WTC11 (cell line): Measurements from ENCODE around the gene HEBP1. TPM values are rescaled to one million over a fixed set of nuclear protein-coding genes. Genes with fewer than 3 reads are reported as not detected.

Experiments used
- ATAC-seq: fragments of 200-7000 bp; cut with Tn5 transposase; 2 replicates; pipeline ENCODE4 v1.10.0; 2021; ENCODE audit warnings: mild to moderate bottlenecking, moderate library complexity
- CTCF ChIA-PET: fragments of 300-600 bp; sonication (Branson Sonifier 250); formaldehyde crosslinking; loops from one replicate; lab custom pipeline; 2021; ENCODE audit warnings: antibody characterized with exemption; lab: Charles Lee
- POLR2A ChIA-PET: fragments of 350-600 bp; sonication (Branson Sonifier 250); formaldehyde crosslinking; loops from one replicate; lab custom pipeline; 2021; ENCODE audit warnings: antibody characterized with exemption; lab: Charles Lee
- DNase-seq: peaks from one replicate; pipeline ENCODE4 v3.0.0; 2021; ENCODE audit warnings: low spot score
- H3K27ac Mint-ChIP-seq: 2 replicates; pipeline ENCODE4 v1.8.0; 2021; ENCODE audit warnings: mixed read lengths
- H3K27me3 Mint-ChIP-seq: 2 replicates; pipeline ENCODE4 v1.8.0; 2021; ENCODE audit warnings: low read depth, mild to moderate bottlenecking, moderate library complexity, mixed read lengths
- H3K36me3 Mint-ChIP-seq: 2 replicates; pipeline ENCODE4 v1.8.0; 2021; ENCODE audit warnings: mixed read lengths
- H3K4me1 Mint-ChIP-seq: 2 replicates; pipeline ENCODE4 v1.8.0; 2022; ENCODE audit warnings: mixed read lengths
- H3K4me3 Mint-ChIP-seq: 2 replicates; pipeline ENCODE4 v1.8.0; 2021; ENCODE audit warnings: mild to moderate bottlenecking, moderate library complexity, mixed read lengths
- H3K9me3 Mint-ChIP-seq: 2 replicates; pipeline ENCODE4 v1.8.0; 2021; ENCODE audit warnings: mixed read lengths
- ATF3 ChIP-seq: sonication (generic); formaldehyde crosslinking; conservative IDR thresholded peaks from 2 replicates; pipeline ENCODE4 v1.8.1; 2022; ENCODE audit warnings: mild to moderate bottlenecking, missing genetic modification reagents
- ATF6 ChIP-seq: sonication (generic); formaldehyde crosslinking; IDR thresholded peaks from 2 replicates; pipeline ENCODE4 v1.8.1; 2023; ENCODE audit warnings: mild to moderate bottlenecking, missing genetic modification reagents
- ELF4 ChIP-seq: sonication (generic); formaldehyde crosslinking; IDR thresholded peaks from 2 replicates; pipeline ENCODE4 v1.8.1; 2022; ENCODE audit warnings: low read depth, mild to moderate bottlenecking, moderate library complexity, missing genetic modification reagents
- EMX1 ChIP-seq: fragments of 250-450 bp; sonication (Bioruptor Pico); IDR thresholded peaks from 2 replicates; pipeline ENCODE4 v1.8.0; 2021; ENCODE audit warnings: mild to moderate bottlenecking
- FOXP4 ChIP-seq: sonication (generic); formaldehyde crosslinking; IDR thresholded peaks from 2 replicates; pipeline ENCODE4 v1.8.0; 2022; ENCODE audit warnings: mild to moderate bottlenecking, missing genetic modification reagents
- MLX ChIP-seq: sonication (generic); formaldehyde crosslinking; IDR thresholded peaks from 2 replicates; pipeline ENCODE4 v1.8.1; 2023; ENCODE audit warnings: mild to moderate bottlenecking, missing genetic modification reagents, moderate library complexity
- NFYB ChIP-seq: sonication (generic); formaldehyde crosslinking; conservative IDR thresholded peaks from 2 replicates; pipeline ENCODE4 v1.8.0; 2022; ENCODE audit warnings: low read depth, missing genetic modification reagents
- NR3C1 ChIP-seq: sonication (generic); formaldehyde crosslinking; conservative IDR thresholded peaks from 2 replicates; pipeline ENCODE4 v1.8.1; 2023; ENCODE audit warnings: low read depth, mild to moderate bottlenecking, missing genetic modification reagents
- OVOL2 ChIP-seq: fragments of 250-450 bp; sonication (Bioruptor Pico); IDR thresholded peaks from 2 replicates; pipeline ENCODE4 v1.9.0; 2021; ENCODE audit warnings: mild to moderate bottlenecking, borderline replicate concordance
- PRDM15 ChIP-seq: sonication (generic); formaldehyde crosslinking; IDR thresholded peaks from 2 replicates; pipeline ENCODE4 v1.8.0; 2022; ENCODE audit warnings: missing genetic modification reagents
- PRRX2 ChIP-seq: fragments of 250-450 bp; sonication (Bioruptor Pico); IDR thresholded peaks from 2 replicates; pipeline ENCODE4 v1.8.0; 2021; ENCODE audit warnings: mild to moderate bottlenecking
- SP1 ChIP-seq: sonication (generic); formaldehyde crosslinking; conservative IDR thresholded peaks from 2 replicates; pipeline ENCODE4 v1.8.1; 2022; ENCODE audit warnings: missing genetic modification reagents
- TEAD1 ChIP-seq: sonication (generic); formaldehyde crosslinking; IDR thresholded peaks from 2 replicates; pipeline ENCODE4 v1.8.0; 2022; ENCODE audit warnings: mild to moderate bottlenecking, missing genetic modification reagents
- TEAD4 ChIP-seq: sonication (generic); formaldehyde crosslinking; IDR thresholded peaks from 2 replicates; pipeline ENCODE4 v1.8.0; 2022; ENCODE audit warnings: mild to moderate bottlenecking, missing genetic modification reagents
- USF1 ChIP-seq: sonication (generic); formaldehyde crosslinking; IDR thresholded peaks from 2 replicates; pipeline ENCODE4 v1.8.0; 2022; ENCODE audit warnings: mild to moderate bottlenecking, missing genetic modification reagents
- ZMAT4 ChIP-seq: fragments of 250-450 bp; sonication (Bioruptor Pico); IDR thresholded peaks from 2 replicates; pipeline ENCODE4 v1.9.0; 2021; ENCODE audit warnings: mild to moderate bottlenecking
- ZNF138 ChIP-seq: sonication (generic); formaldehyde crosslinking; conservative IDR thresholded peaks from 2 replicates; pipeline ENCODE4 v1.8.1; 2022; ENCODE audit warnings: mild to moderate bottlenecking, moderate library complexity, missing genetic modification reagents
- ZNF232 ChIP-seq: sonication (generic); formaldehyde crosslinking; IDR thresholded peaks from 2 replicates; pipeline ENCODE4 v1.8.0; 2022; ENCODE audit warnings: mild to moderate bottlenecking, missing genetic modification reagents
- ZNF423 ChIP-seq: fragments of 250-450 bp; sonication (Bioruptor Pico); IDR thresholded peaks from 2 replicates; pipeline ENCODE4 v2.1.2; 2022; ENCODE audit warnings: mild to moderate bottlenecking, moderate library complexity
- ZNF425 ChIP-seq: fragments of 250-450 bp; sonication (Bioruptor Pico); conservative IDR thresholded peaks from 2 replicates; pipeline ENCODE4 v1.9.0; 2021; ENCODE audit warnings: mild to moderate bottlenecking
- total RNA-seq: library from RNA; stranded (reverse); gene quantifications from 3 replicates; pipeline ENCODE4 v1.2.3, GENCODE V29; 2021

Gene HEBP1
- total RNA-seq, 1 experiment from 2014 or later: 61.8 TPM

- ChIA-PET CTCF (interaction anchor here (0.6 to 1.7 kb wide), 3 partner anchors 39 to 275 kb away, joined by 4 to 9 read pairs (median 5); no protein-coding TSS in a partner anchor), POLR2A (no interaction called here)
- Mint-ChIP-seq H3K4me3 (no peak overlapping the region), H3K27me3 (no peaks in the 10 kb centered on the region; the same call in 1 of the 2 replicates), H3K27ac (no peak overlapping the region), H3K36me3 (no peaks in the 10 kb centered on the region), H3K4me1 (peaks cover 5% of the 10 kb centered on the region), H3K9me3 (no peaks in the 10 kb centered on the region)
- no peak for ATAC-seq
- DNase-seq: no peak
- TF ChIP-seq ELF4 (CRISPR knock-in tag): no peak
- no peak for TF ChIP-seq ATF6
- TF ChIP-seq ATF3 (CRISPR knock-in tag): no peak
- TF ChIP-seq TEAD4 (CRISPR knock-in tag): no peak
- no peak for TF ChIP-seq ZNF232 (CRISPR knock-in tag)
- no peak for TF ChIP-seq ZNF423 (CRISPR knock-in tag)
- no peak for TF ChIP-seq FOXP4
- TF ChIP-seq USF1 (CRISPR knock-in tag): no peak
- TF ChIP-seq ZNF138: no peak
- TF ChIP-seq OVOL2 (CRISPR knock-in tag): no peak
- no peak for TF ChIP-seq NFYB
- TF ChIP-seq SP1: no peak
- no peak for TF ChIP-seq PRRX2
- TF ChIP-seq MLX (CRISPR knock-in tag): no peak
- no peak for TF ChIP-seq TEAD1 (CRISPR knock-in tag)
Measured at GRCh38 chr12:12936983-12937491, 63.0 kb downstream of the HEBP1 start.

- ChIA-PET POLR2A (no interaction called here), CTCF (interaction anchor here (1.6 to 1.8 kb wide), 2 partner anchors 41 to 277 kb away, joined by 4 to 9 read pairs; no protein-coding TSS in a partner anchor)
- Mint-ChIP-seq H3K9me3 (peaks cover 7% of the 10 kb centered on the region), H3K4me3 (no peak overlapping the region), H3K4me1 (peaks cover 5% of the 10 kb centered on the region), H3K27ac (no peak overlapping the region), H3K27me3 (no peaks in the 10 kb centered on the region; the same call in 1 of the 2 replicates), H3K36me3 (no peaks in the 10 kb centered on the region)
- no peak for TF ChIP-seq EMX1
- TF ChIP-seq NR3C1 (CRISPR knock-in tag): no peak
- TF ChIP-seq TEAD4 (CRISPR knock-in tag): no peak
- no peak for TF ChIP-seq ZNF423 (CRISPR knock-in tag)
- TF ChIP-seq PRRX2: no peak
- no peak for TF ChIP-seq ZNF425 (CRISPR knock-in tag)
- TF ChIP-seq ZMAT4 (CRISPR knock-in tag): no peak
- no peak for TF ChIP-seq PRDM15
- no peak for TF ChIP-seq FOXP4
- ATAC-seq: no peak
- DNase-seq: no peak
Measured at GRCh38 chr12:12934556-12934955, 65.5 kb downstream of the HEBP1 start.
